Measurements from ENCODE around the gene ADCK2.
"Not testable (repeated sequence)": the region's sequence is repeated elsewhere in the genome, so short reads cannot be mapped to it uniquely, and the experiment has no call there.

The ADCK2 gene

GRCh38 chr7:140672382-140673062 is at the start of gene ADCK2:
Gene ADCK2 (plus strand): TSS chr7:140672945. CDS start chr7:140673331, 386 bp downstream.
- peak; percentile 26 for DNase-seq

DNA sequence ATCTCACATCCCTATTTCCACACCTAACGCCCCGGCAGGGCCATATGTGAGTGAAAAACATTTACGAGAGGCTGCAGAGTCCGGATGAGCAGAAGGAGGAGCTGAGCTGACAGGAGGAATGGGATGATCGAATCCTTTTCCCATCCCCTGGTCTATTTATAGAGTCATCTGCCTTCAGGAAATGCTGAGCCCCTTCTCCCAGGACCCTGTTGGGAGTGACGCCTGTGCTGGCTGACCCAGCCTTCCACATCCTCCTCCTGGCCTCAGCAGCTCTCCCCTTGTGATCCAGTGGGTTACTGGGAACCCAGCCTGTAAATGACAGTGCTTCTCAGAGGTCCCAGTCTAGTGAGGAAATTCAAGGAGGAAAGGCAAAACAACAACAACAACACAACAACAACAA is 48.8 kb upstream of the ADCK2 start:
- DNase-seq, result no peak

DNA sequence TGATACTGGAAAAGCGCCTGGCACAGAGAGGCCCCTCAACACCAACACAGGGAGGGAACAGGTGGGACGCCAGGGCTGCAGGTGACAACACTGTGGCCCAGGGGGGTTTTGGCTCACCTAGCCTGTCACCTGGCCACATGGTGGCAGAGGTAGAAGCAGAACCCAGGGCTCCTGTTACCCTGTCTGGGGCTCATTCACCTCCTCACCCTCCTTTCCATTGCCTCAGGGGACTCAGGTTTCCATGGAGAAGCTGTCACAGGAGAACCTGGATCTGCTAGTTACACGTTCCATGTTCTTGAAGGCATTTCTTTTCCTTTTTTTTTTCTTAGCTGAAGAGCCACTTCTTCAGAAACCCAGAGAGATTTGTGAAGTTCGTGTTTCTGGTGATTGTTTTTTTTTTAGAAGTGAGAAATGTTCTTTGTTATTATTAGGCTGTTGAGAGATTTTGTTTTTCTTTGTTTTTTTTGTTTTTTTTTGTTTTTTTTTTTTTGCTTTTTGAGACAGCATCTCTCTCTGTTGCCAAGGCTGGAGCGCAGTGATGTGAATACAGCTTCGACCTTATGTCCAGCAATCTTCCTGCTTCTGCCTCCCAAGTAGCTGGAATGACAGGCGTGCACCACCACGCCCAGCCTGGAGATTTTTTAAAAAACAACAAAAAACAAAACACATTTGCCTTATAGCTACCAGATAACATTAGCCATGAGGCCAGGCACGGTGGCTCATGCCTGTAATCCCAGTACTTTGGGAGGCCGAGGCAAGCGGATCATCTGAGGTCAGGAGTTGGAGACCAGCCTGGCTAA is 48.2 kb upstream of the ADCK2 start:
- no peak for DNase-seq

DNA sequence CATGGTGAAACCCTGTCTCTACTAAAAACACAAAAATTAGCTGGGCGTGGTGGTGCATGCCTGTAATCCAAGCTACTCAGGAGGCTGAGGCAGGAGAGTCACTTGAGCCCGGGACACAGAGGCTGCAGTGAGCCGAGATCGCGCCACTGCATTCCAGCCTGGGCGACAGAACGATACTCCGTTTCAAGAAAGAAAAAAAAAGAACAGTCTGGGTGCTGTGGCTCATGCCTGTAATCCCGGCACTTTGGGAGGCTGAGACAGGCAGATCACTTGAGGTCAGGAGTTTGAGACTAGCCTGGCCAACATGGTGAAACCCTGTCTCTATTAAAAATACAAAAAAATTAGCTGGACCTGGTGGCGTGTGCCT is 47.6 kb upstream of the ADCK2 start:
- DNase-seq, result not testable (repeated sequence)

- no peak for DNase-seq
These were observed 46.6 kb upstream of the ADCK2 start for GRCh38 chr7:140625908-140626868.

- no peak for DNase-seq
These were observed 41.7 kb upstream of the ADCK2 start for GRCh38 chr7:140631021-140631420.

DNA sequence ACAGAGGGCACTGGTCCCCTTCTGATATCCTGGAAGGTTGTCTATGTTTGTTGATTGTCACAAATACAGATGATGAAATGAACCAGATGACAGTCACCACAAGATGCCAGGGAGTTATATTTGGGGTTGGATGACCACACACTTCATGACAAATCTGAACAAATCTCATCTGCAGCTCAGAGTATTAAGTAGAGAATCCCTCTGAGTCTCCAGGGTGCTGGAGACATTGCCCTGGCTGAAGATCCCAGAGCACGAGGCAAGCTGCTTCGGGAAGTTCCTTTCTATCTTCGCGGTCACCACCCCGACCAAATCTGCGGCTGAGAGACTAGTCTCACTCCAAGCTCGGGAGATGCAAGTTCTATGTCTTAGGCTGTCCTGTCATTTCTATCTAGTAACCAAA is 41.1 kb upstream of the ADCK2 start:
- no peak for DNase-seq

DNA sequence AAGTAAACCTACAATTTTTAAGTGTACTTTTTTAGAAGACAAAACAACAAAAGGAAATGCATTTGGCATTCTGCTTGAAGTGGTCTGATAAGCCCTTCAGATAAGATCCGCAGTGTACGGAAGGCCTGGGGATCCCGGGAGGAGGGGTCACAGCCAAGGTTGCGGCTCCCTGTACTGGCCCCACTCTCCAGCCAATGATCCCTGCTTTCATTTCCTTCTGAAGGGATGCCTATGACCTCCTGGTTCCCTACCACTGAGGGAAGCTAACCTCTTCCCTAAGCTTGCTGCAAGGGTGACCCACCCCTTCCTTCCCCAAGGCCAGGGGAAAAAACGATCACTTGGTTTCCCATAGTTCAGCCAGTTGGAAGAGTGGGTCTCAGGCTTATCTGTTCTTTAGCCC is 37.4 kb upstream of the ADCK2 start:
- DNase-seq, result no peak

DNA sequence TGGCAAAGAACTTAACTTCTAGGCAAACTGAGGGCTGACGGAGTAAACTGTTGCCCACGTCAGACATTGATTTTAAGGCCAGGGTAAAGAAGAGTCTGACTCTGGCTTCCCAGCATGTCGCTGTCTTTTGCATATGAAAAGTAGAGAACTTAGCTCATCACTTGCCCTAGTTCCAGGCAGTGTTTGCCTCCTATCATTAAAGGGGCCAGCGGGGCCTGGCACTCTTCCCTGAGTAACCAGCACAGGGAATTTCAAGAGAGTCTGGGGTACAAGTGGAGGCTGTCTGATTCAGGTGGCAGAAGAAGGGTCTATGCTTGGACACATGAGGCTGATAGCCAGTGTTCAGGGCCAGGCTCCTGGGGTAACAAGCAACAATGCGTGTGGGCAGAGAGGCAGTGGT is 36.9 kb upstream of the ADCK2 start:
- no peak for DNase-seq

GRCh38 chr7:140637400-140637799 is 35.3 kb upstream of the ADCK2 start:
- no peak for DNase-seq

GRCh38 chr7:140638173-140638791 is 34.5 kb upstream of the ADCK2 start:
- DNase-seq, result no peak

DNA sequence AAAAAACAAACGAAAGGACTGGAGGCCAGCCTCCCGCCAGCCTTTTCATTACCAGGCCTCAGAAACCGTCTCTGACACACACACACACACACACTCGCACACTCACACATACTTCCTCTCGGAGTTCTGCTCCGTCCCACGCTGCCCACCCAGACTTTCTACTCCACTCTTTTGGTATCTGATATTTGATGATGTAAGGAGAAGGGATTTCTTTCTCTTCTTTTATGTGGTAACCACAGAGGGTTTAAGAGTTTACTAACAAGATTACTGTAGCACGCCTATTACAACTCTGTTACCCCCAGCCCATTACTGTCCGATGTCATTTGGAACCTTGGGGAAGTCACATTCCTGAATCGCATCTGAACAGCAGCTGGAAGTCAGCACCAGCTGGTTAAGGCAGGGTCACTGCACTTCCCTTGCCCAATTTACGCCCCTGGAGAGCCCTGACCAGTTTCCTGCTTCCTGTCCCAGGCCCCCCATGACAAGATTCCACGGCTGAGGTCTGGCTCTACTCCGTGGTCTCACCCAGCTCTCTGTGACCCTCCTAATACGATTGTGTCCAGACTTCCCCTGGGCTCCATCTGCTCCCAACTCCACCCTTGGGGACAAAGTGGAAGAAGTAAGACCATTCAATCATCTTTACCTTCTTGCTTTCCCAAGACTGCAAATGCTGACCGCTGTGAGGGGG is 33.2 kb upstream of the ADCK2 start:
- DNase-seq, result no peak

- DNase-seq, result no peak
These were observed 32.6 kb upstream of the ADCK2 start for GRCh38 chr7:140640060-140640637.

GRCh38 chr7:140640727-140641523 is 31.8 kb upstream of the ADCK2 start, which contains the start of gene DENND2A:
Gene DENND2A (minus strand): TSS chr7:140640813. CDS start chr7:140602397, 38,416 bp downstream.
- no peak for DNase-seq

DNA sequence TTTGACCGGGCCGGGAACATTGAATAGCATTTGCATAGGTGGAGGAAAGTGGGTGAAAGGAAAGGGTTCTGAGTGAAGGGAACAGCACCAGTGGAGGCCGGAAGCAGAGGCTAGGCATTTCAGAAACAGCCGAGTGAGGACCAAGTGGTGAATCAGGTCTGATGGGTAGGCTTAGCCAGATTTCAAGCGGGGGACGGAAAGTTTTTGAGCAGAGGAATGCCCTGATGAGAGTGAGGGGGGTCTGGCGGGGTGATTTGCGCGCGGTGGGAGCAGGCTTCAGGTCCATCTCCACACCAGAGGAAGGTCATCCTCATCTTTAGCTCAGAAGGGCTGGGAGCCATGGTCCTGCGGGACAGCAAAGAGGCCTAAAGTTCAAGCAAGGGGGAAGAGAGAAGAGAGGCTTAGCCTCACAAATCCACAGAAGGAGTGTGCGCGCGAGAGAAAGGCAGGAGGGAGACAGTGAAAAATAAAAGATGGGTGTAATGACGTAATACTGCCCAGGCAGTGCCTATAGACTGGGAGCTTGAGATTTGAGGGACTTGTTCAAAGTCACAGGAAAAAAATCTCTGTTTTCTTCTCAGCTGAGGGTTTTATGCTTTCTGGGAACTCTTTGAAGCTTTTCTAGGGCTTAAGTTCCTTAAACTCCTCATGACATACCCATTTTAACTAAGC is 31.1 kb upstream of the ADCK2 start:
- no peak for DNase-seq

DNA sequence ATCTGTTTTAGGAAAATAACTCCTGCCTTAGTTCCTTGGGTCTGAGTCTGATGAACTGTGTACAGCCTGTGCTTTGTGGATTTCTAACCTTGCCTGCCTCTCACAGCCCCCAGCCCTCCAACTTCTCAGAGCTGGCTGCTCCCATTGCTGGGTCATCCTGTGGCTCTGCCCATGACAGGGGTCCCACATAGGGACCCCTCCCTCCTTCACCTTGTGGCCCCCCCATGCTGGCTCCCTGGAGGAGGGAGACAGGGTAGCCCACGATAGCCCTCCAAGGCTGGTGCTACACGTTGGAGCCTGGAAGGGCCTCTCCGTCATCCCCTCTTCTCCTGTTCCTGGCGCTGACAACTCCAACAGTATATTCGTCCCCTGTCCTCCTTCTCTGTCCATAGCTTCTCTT is 29.3 kb upstream of the ADCK2 start:
- DNase-seq, result no peak

DNA sequence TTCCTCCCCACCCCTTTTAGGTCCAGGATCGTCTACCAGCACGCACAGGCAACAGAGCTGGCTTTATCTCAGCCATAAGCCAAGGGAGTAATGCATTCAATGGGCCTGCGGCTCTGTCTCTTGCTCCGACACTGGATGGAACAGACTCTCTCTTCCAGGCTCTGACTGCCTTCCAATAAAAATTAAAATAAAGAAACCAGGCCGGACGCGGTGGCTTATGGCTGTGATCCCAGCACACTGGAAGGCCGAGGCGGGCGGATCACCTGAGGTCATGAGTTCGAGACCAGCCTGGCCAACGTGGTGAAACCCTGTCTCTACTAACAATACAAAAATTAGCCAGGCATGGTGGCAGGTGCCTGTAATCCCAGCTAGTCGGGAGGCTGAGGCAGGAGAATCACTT is 28.0 kb upstream of the ADCK2 start:
- not testable (repeated sequence) for DNase-seq

DNA sequence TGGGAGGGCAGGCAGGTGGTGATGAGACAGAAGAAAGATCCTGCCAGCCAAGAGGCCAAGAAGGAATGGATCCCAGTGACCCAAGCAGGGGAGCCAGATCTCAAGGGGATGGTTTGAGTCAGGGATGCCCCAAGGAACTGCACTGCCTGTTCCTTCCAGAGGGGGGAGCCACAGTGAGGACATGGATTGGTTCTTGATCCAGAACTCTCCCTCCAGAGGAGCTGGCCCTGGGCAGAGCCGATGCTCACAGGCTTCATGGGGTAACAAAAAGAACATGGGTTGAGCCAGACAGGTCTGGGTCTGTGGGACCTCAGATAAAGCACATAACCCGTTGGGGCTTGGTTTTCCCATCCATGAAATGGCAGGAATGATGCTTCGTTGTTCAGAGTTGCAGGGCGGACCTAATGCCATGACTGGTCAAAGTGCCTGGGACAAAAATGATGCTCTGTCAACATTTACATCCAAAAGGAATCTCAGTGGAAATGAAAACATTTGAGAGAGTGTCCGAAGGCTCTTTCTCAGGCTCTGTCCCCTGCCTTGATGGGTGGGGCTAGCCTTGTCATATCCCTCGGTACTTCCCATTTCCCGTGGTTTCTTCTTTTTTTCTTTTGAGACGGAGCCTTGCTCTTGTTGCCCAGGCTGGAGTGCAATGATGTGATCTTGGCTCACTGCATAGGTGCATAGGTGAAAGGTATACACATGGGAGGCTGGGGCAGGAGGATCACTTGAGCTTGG is 27.4 kb upstream of the ADCK2 start:
- DNase-seq, result no peak

GRCh38 chr7:140646931-140647647 is 25.7 kb upstream of the ADCK2 start:
- no peak for DNase-seq

Measured in NK-92 treated with Interleukin-12 subunit alpha and Interleukin-12 subunit beta, amount 100 ng/mL, for 24 hours (cell line).